ENCODE data around the gene IPO13.

Gene IPO13

GRCh38 chr1:43990271-43991199 is 43.8 kb downstream of the IPO13 start:
- no peak for DNase-seq (ENCODE audit: low spot score)

GRCh38 chr1:43991200-43991475 is 44.4 kb downstream of the IPO13 start:
- DNase-seq (ENCODE audit: low spot score): no peak

DNA sequence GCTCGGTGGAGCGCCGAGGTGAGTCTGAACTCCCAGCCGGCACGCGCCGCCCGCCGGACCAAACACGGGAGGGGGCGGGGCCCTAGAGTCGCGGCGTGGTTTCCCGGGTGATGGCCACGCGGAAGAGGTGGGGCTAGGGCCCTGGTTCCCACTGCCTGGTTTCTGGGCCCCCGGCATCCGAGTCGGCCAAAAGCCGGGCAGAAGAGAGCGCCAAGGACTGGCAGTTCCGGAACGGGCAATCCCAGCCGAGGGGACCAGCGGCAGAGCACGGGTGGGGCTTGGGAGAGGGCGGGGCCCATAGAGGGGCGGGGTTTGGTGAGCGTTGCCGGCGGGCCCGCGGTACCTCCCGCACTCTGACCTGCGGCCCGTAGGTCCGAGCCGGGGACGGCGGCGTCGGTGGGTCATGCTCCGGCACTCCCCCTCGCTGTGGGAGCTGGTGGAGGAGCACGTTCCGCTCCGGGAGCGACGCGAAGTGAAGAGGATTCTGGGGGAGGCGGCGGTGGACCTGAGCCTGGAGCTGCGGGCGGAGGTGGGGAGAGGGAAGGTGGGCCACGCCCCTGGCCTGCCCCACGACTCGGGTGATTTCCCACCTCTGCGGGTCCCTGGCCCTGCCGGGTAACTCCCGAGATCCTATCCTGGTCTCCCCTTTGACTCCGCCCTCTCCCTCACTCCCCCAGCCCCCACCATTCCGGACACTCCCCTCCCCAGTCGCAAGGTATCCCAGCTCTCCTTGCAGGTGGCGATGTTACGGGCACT is 44.9 kb downstream of the IPO13 start, which contains the start of gene CCDC24:
Gene CCDC24 (plus strand): TSS at position 124 of the 756 bp plus-strand sequence. CDS start 280 bp downstream, at position 404.
- peak; percentile 88 for DNase-seq (ENCODE audit: low spot score)

GRCh38 chr1:43992232-43992995 is 45.7 kb downstream of the IPO13 start:
- no peak for DNase-seq (ENCODE audit: low spot score)

DNA sequence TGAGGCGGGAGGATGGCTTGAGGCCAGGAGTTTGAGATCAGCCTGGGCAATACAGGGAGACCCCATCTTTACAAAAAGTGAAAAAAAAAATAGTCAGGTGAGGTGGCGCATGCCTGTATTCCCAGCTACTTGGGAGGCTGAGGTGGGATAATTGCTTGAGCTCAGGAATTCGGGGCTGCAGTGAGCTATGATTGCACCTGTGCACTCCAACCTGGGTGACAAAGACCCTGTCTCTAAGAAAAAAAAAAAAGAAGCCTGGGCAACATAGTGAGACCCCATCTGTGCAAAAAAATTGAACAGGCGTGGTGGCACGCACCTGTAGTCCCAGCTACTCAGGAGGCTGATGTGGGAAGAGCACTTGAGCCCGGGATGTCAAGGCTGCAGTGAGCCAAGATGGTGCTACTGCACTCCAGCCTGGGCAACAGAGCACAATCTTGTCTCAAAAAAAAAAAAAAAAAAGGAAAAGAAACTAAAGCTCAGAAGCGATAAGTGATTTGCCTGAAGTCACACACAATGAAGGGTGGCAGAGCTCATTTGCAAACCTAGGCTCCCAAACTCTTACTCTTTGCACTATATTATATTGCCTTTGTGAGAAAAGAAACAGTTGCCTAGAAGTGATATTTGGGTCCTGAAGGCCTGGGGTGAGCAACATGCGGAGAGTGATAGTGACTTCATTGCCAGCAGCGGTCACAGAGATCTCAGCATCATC is 46.6 kb downstream of the IPO13 start:
- DNase-seq (ENCODE audit: low spot score): no peak

DNA sequence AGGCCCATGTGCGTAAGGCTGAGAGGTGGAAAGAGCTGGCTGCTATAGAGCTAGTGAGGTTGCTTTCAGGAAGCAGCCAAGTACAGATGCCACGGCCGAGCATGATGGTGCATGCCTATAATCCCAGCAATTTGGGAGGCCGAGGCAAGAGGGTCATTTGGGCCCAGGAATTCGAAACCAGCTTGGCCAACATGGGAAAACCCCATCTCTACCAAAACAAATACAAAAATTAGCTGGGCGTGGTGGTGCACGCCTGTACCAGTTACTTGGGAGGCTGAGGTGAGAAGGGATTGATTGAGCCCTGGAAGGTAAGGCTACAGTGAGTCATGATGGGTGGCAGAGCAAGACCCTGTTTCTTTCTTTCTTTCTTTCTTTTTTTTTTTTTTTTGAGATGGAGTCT is 47.3 kb downstream of the IPO13 start:
- DNase-seq (ENCODE audit: low spot score): no peak

GRCh38 chr1:43994794-43995790 is 48.3 kb downstream of the IPO13 start:
- peak; percentile 86 for DNase-seq (ENCODE audit: low spot score)

GRCh38 chr1:43995984-43996732 is 49.4 kb downstream of the IPO13 start:
- DNase-seq (ENCODE audit: low spot score): no peak

DNA sequence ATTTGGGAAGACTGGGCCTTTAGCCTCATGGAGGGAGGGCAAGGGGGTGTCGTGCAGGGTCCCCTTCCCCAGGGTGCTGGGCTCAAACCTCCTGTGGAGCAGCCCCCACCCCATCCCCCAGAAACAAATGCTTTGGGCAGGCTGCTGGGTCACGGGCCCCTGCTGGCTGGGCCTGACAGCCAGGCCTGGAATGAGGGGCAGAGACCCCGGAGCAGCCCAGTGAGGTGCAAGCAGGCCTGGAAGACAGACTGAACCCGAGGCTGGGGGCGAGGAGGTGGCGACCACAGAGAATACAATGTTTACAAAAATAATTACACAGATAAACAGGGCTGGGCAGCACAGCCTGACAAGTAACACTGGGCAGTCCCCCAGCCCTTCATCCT is 50.0 kb downstream of the IPO13 start:
- no peak for DNase-seq (ENCODE audit: low spot score)

DNA sequence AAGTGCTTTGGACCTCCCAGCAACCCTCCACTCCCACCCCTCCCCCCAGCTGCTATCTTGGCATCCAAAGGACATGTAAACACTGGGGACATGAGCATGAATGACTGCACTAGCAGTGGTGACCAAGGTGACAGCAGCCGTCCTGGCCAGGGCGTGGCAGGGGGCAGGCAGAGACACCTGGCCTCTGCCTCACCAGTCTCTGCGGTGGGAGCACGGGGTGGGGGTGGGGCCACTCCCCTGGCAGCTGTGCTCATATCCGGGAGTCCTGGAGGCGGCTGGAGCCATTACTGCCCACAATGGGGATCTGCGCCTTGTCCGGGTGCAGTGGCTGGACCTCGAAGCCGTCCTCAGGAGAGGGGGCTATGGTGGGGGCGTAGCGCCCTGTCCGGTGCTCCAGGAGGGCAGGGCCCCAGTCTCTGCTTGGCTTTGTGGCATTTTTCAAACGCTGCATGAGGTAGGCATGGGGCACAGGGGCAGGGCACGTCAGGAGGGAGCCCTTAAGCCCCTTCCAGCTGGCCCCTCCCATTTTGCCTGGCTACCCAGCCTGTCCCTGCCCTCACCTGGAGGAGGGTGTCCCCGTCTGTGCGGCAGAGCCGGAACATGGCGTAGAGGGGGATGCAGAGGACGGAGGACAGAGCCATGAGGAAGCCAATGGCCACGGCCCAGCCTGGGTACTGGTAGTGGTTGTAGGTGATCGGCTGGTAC is 50.7 kb downstream of the IPO13 start:
- no peak for DNase-seq (ENCODE audit: low spot score)

GRCh38 chr1:43998000-43998378 is 51.2 kb downstream of the IPO13 start:
- no peak for DNase-seq (ENCODE audit: low spot score)

DNA sequence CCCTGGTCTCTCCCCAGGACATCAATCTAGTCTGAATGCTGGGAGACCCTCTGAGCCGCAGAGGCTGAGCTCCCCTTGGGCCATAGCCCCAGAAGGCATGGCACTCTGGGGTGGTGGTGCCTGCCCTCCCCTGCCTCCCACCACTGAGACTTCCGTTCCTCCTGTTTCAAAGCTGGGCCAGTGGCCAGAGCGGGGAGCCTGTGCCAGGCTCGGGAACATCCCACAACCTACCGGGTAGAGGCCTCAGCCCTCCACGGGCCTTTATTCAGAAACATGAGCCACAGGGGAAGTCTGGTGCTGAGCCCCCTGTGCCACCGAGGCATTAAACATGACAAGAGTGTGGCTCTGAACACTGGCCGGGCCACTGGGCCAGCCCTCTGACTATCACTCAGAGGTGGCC is 52.7 kb downstream of the IPO13 start:
- DNase-seq (ENCODE audit: low spot score): no peak

DNA sequence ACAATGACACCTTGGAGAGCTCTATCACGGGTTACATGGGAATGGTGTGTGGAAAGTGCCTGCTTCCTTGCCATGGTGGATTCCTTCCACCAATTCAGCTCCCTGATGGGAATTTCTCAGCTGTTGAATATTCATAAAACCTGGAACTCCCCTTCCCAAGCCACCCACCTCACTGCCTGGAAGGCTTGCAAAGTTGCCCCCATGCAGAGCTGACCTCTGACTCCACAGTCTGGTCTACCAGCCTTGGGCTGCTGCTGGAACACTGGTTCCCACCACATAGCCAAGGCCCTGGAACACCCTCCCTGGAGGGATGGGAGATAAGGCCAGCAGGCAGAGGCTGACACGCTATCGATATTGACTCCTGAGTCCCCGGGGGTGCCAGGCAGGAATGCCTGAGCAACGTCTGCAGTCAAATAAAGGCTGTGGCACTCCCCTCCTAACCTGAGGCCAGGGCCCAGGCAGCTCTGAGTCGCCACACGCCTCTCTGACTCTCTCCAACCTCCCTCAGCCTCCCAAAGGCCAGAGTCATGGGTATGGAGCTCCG is 53.4 kb downstream of the IPO13 start:
- no peak for DNase-seq (ENCODE audit: low spot score)

GRCh38 chr1:44002165-44002564 is 55.4 kb downstream of the IPO13 start:
- DNase-seq (ENCODE audit: low spot score): no peak

- DNase-seq (ENCODE audit: low spot score): no peak
Observed at GRCh38 chr1:44002606-44003157, 55.9 kb downstream of the IPO13 start.

DNA sequence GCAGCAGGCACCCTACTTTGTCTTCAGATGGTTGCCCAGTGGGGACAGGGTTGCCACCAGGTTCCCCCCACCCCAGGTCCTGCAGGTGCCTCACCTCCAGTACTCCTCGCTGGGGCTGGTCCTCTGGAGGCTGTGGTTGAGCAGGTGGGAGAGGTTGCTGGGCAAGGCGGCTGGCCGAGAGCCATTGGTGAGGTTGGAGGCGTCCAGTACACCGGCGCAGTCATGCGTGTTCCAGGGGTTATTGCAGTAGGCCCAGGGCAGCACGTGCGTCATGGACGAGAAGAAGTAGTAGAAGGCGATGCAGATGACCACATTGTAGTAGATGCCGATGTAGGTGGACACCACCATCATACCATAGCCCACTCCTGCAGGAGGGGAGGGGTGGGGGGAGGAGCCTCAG is 61.5 kb downstream of the IPO13 start:
- no peak for DNase-seq (ENCODE audit: low spot score)

- DNase-seq (ENCODE audit: low spot score): no peak
Observed at GRCh38 chr1:44010935-44011471, 64.3 kb downstream of the IPO13 start.

DNA sequence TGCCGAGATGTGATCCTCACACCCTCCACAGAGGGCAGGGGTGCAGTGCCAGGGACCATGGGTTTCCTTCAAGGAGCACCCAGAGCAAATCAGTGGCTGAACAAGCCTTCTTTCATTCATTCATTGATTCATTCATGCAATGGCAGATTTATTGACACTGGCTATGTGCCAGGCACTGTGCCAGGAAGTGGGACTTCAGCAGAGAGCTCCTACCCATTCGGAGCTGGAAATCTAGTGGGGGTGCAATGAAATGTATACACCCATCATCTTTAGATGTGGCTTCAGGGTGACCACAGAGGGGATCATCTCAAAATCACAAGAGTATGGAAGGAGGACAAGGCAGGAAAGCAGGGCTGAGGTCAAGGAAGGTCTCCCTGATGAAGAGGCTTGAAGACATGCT is 65.7 kb downstream of the IPO13 start:
- no peak for DNase-seq (ENCODE audit: low spot score)

Data from HuH-7 (cell line).